PFSK-1 (cell line): ENCODE results near the gene KCNQ1OT1.

Experiments used
- FOXP2 ChIP-seq: optimal IDR thresholded peaks from 2 replicates; pipeline ENCODE3; 2011; ENCODE audit warnings: borderline replicate concordance, control low read depth, inconsistent platforms; ENCODE audit not compliant: insufficient read depth; ENCODE audit errors: extremely low read length, extremely low read depth
- POLR2AphosphoS5 ChIP-seq: IDR thresholded peaks from 2 replicates; pipeline ENCODE4 v1.6.1; 2012; ENCODE audit warnings: low read depth, mild to moderate bottlenecking, control low read depth, low read length, moderate library complexity
- REST ChIP-seq, 2 experiments: IDR thresholded peaks; 2 replicates each; pipeline versions ENCODE4 v1.6.1 to v1.8.0; 2011 to 2012; ENCODE audit warnings: low read depth in 2 of 2, low read length in 2 of 2, control low read depth in 1 of 2, inconsistent platforms in 1 of 2, mild to moderate bottlenecking in 1 of 2, moderate library complexity in 1 of 2; ENCODE audit not compliant: insufficient read depth in 1 of 2
- SIN3A ChIP-seq: IDR thresholded peaks from 2 replicates; pipeline ENCODE4 v1.6.1; 2012; ENCODE audit warnings: mild to moderate bottlenecking, low read length, moderate library complexity, borderline replicate concordance; ENCODE audit not compliant: insufficient read depth
- TAF1 ChIP-seq: IDR thresholded peaks from 2 replicates; pipeline ENCODE4 v1.6.1; 2012; ENCODE audit warnings: low read length, control low read depth, borderline replicate concordance; ENCODE audit not compliant: insufficient read depth

Gene KCNQ1OT1

GRCh38 chr11:2728663-2729332, 29.0 kb upstream of the KCNQ1OT1 start:
- TF ChIP-seq FOXP2 (no peak), REST (IDR thresholded peaks at IDR 0.05; ENCODE audit: insufficient read depth in 1 of 2, low read depth in 2 of 2, low read length in 2 of 2) (no peak), SIN3A (no peak), POLR2AphosphoS5 (no peak), TAF1 (no peak)

- TF ChIP-seq SIN3A, result no peak
- no peak for TF ChIP-seq TAF1
- no peak for TF ChIP-seq REST (IDR thresholded peaks at IDR 0.05; ENCODE audit: insufficient read depth in 1 of 2, low read depth in 2 of 2, low read length in 2 of 2)
- no peak for TF ChIP-seq POLR2AphosphoS5
- no peak for TF ChIP-seq FOXP2
Observed at GRCh38 chr11:2728128-2728662, 28.4 kb upstream of the KCNQ1OT1 start.

- TF ChIP-seq SIN3A (no peak), FOXP2 (no peak), REST (IDR thresholded peaks at IDR 0.05; ENCODE audit: insufficient read depth in 1 of 2, low read depth in 2 of 2, low read length in 2 of 2) (no peak), TAF1 (no peak), POLR2AphosphoS5 (no peak)
Observed at GRCh38 chr11:2726964-2727363, 27.2 kb upstream of the KCNQ1OT1 start.

- TF ChIP-seq POLR2AphosphoS5 (no peak), REST (IDR thresholded peaks at IDR 0.05; ENCODE audit: insufficient read depth in 1 of 2, low read depth in 2 of 2, low read length in 2 of 2) (no peak), TAF1 (no peak), FOXP2 (no peak), SIN3A (no peak)
Observed at GRCh38 chr11:2725368-2726300, 25.8 kb upstream of the KCNQ1OT1 start.
